SK-N-SH (cell line): Measurements from ENCODE around the gene TPRKB. TPM values are rescaled to one million over a fixed set of nuclear protein-coding genes. Genes with fewer than 3 reads are reported as not detected.

Experiments used
- CTCF ChIA-PET: fragments of 300-600, 350-600 bp; formaldehyde crosslinking; extraction: SDS; loops from one replicate; lab custom pipeline; 2021; lab: Yijun Ruan, JAX
- POLR2A ChIA-PET: fragments of 350-600 bp; sonication (Branson Sonifier 250); formaldehyde crosslinking; extraction: SDS; loops from one replicate; lab custom pipeline; 2020; ENCODE audit warnings: antibody characterized with exemption, inconsistent platforms; lab: Yijun Ruan, JAX
- DNase-seq: peaks from one replicate; pipeline ENCODE4 v3.0.0; 2012
- H2AFZ ChIP-seq: fragments of 200-600 bp; sonication (generic); 2 replicates; pipeline ENCODE4 v1.8.1; 2016; ENCODE audit warnings: antibody characterized with exemption, mild to moderate bottlenecking, low read depth
- H3F3A ChIP-seq: fragments of 200-600 bp; sonication (generic); replicated peaks from 2 replicates; pipeline ENCODE3; 2016; ENCODE audit warnings: antibody characterized with exemption, mild to moderate bottlenecking; ENCODE audit not compliant: insufficient read depth
- H3K27ac ChIP-seq, 2 experiments: fragments of 200-500 bp in 1 of 2; fragments of 200-600 bp in 1 of 2; sonication (Bioruptor generic) in 1 of 2; sonication (generic), shearing (Covaris generic) in 1 of 2; 2 replicates each; pipeline versions ENCODE4 v1.5.1 to v1.6.1; 2014 to 2016; ENCODE audit warnings: low read depth in 2 of 2, inconsistent platforms in 1 of 2, low read length in 1 of 2, mild to moderate bottlenecking in 1 of 2, mixed read lengths in 1 of 2
- H3K27me3 ChIP-seq: fragments of 200-600 bp; sonication (generic), shearing (Covaris generic); 2 replicates; pipeline ENCODE4 v1.6.1; 2016; ENCODE audit warnings: mixed run types; ENCODE audit not compliant: insufficient read depth
- H3K36me3 ChIP-seq, 2 experiments: fragments of 200-500 bp in 1 of 2; fragments of 200-600 bp in 1 of 2; sonication (Bioruptor generic) in 1 of 2; sonication (generic) in 1 of 2; replicated peaks in 1 of 2; 2 replicates each; pipeline versions ENCODE3 to v1.5.1; 2014 to 2016; ENCODE audit warnings: low read length in 1 of 2, mild to moderate bottlenecking in 1 of 2; ENCODE audit not compliant: insufficient read depth in 2 of 2, control insufficient read depth in 1 of 2
- H3K4me1 ChIP-seq, 2 experiments: fragments of 200-500 bp in 1 of 2; fragments of 200-600 bp in 1 of 2; sonication (Bioruptor generic) in 1 of 2; sonication (generic), shearing (Covaris generic) in 1 of 2; 2 replicates each; pipeline versions ENCODE4 v1.5.1 to v1.6.1; 2014 to 2016; ENCODE audit warnings: low read depth in 1 of 2, low read length in 1 of 2, mixed run types in 1 of 2; ENCODE audit not compliant: insufficient read depth in 2 of 2, control insufficient read depth in 1 of 2
- H3K4me2 ChIP-seq: fragments of 200-600 bp; sonication (generic), shearing (Covaris generic); 2 replicates; pipeline ENCODE4 v1.6.1; 2017; ENCODE audit warnings: mixed run types
- H3K4me3 ChIP-seq, 2 experiments: fragments of 200-500 bp in 1 of 2; fragments of 200-600 bp in 1 of 2; sonication (Bioruptor generic) in 1 of 2; sonication (generic), shearing (Covaris generic) in 1 of 2; 2 replicates each; pipeline versions ENCODE4 v1.5.1 to v1.8.1; 2014 to 2016; ENCODE audit warnings: low read depth in 2 of 2, inconsistent platforms in 1 of 2, low read length in 1 of 2, mild to moderate bottlenecking in 1 of 2, mixed read lengths in 1 of 2, moderate library complexity in 1 of 2
- H3K79me2 ChIP-seq: fragments of 200-600 bp; sonication (generic); 2 replicates; pipeline ENCODE4 v1.8.1; 2017; ENCODE audit warnings: mild to moderate bottlenecking; ENCODE audit not compliant: insufficient read depth
- H3K9ac ChIP-seq: fragments of 200-600 bp; sonication (generic); 2 replicates; pipeline ENCODE4 v1.6.1; 2017; ENCODE audit warnings: mixed run types
- H3K9me2 ChIP-seq: fragments of 200-600 bp; sonication (generic); 2 replicates; pipeline ENCODE4 v1.6.1; 2017; ENCODE audit warnings: mixed run types
- H3K9me3 ChIP-seq: fragments of 200-600 bp; sonication (generic); 2 replicates; pipeline ENCODE4 v1.6.1; 2017; ENCODE audit warnings: mixed run types, mild to moderate bottlenecking, moderate library complexity
- H4K20me1 ChIP-seq: fragments of 200-600 bp; sonication (generic); 2 replicates; pipeline ENCODE4 v1.6.1; 2017; ENCODE audit warnings: mild to moderate bottlenecking, mixed run types; ENCODE audit not compliant: insufficient read depth
- CHD2 ChIP-seq: fragments of 150-350 bp; IDR thresholded peaks from 2 replicates; pipeline ENCODE4 v1.6.1; 2018; ENCODE audit warnings: low read length; ENCODE audit not compliant: partially characterized antibody
- ELF1 ChIP-seq: IDR thresholded peaks from 2 replicates; pipeline ENCODE4 v1.4.0; 2012
- EP300 ChIP-seq, 2 experiments: IDR thresholded peaks; 2 replicates each; pipeline versions ENCODE4 v1.4.0 to v1.6.1; 2012; ENCODE audit warnings: borderline replicate concordance in 1 of 2, low read depth in 1 of 2, low read length in 1 of 2
- EZH2phosphoT487 ChIP-seq: fragments of 200-600 bp; sonication (generic); IDR thresholded peaks from 2 replicates; pipeline ENCODE4 v1.6.1; 2017; ENCODE audit warnings: low read depth, mixed run types, mild to moderate bottlenecking, antibody characterized with exemption, moderate library complexity, borderline replicate concordance
- FOSL2 ChIP-seq: IDR thresholded peaks from 2 replicates; pipeline ENCODE4 v1.4.0; 2012; ENCODE audit warnings: low read depth, mild to moderate bottlenecking, moderate library complexity, borderline replicate concordance
- FOXJ3 ChIP-seq: sonication (generic); formaldehyde crosslinking; IDR thresholded peaks from 2 replicates; pipeline ENCODE4 v1.5.1; 2020; ENCODE audit warnings: mild to moderate bottlenecking, missing genetic modification reagents
- FOXM1 ChIP-seq: IDR thresholded peaks from 2 replicates; pipeline ENCODE4 v1.4.0; 2012; ENCODE audit warnings: low read depth, mild to moderate bottlenecking
- GABPA ChIP-seq: IDR thresholded peaks from 2 replicates; pipeline ENCODE4 v1.4.0; 2012; ENCODE audit warnings: low read depth, mild to moderate bottlenecking
- GATA2 ChIP-seq: sonication (generic); formaldehyde crosslinking; IDR thresholded peaks from 2 replicates; pipeline ENCODE4 v1.5.0; 2020; ENCODE audit warnings: mild to moderate bottlenecking, missing genetic modification reagents
- MEF2A ChIP-seq: IDR thresholded peaks from 2 replicates; pipeline ENCODE4 v1.4.0; 2012; ENCODE audit warnings: low read depth, borderline replicate concordance
- MXI1 ChIP-seq: IDR thresholded peaks from 2 replicates; pipeline ENCODE4 v1.6.1; 2012; ENCODE audit warnings: mild to moderate bottlenecking, low read depth, low read length, improper control_type of control experiment
- NFIC ChIP-seq: IDR thresholded peaks from 2 replicates; pipeline ENCODE4 v1.4.0; 2012; ENCODE audit warnings: borderline replicate concordance
- NRF1 ChIP-seq: IDR thresholded peaks from 2 replicates; pipeline ENCODE4 v1.6.1; 2012; ENCODE audit warnings: low read depth, mild to moderate bottlenecking, low read length
- POLR2AphosphoS5 ChIP-seq: IDR thresholded peaks from 2 replicates; pipeline ENCODE4 v1.6.1; 2012; ENCODE audit warnings: low read depth, low read length
- RCOR1 ChIP-seq: fragments of 150-350 bp; IDR thresholded peaks from 2 replicates; pipeline ENCODE4 v1.6.1; 2017; ENCODE audit warnings: antibody characterized with exemption, low read length
- RFX5 ChIP-seq: IDR thresholded peaks from 2 replicates; pipeline ENCODE4 v1.6.1; 2012; ENCODE audit warnings: mild to moderate bottlenecking, improper control_type of control experiment, low read length
- RXRA ChIP-seq: IDR thresholded peaks from 2 replicates; pipeline ENCODE4 v1.4.0; 2012; ENCODE audit warnings: low read depth, mild to moderate bottlenecking, borderline replicate concordance
- SIN3A ChIP-seq: IDR thresholded peaks from 2 replicates; pipeline ENCODE4 v1.6.1; 2012; ENCODE audit warnings: low read depth, mild to moderate bottlenecking, low read length, moderate library complexity, borderline replicate concordance
- SMC3 ChIP-seq: IDR thresholded peaks from 2 replicates; pipeline ENCODE4 v1.6.1; 2012; ENCODE audit warnings: low read depth, low read length, improper control_type of control experiment
- TAF1 ChIP-seq: IDR thresholded peaks from 2 replicates; pipeline ENCODE4 v1.6.1; 2012; ENCODE audit warnings: low read depth, mild to moderate bottlenecking, low read length, moderate library complexity, borderline replicate concordance
- TCF12 ChIP-seq: IDR thresholded peaks from 2 replicates; pipeline ENCODE4 v1.4.0; 2012
- TEAD4 ChIP-seq: IDR thresholded peaks from 2 replicates; pipeline ENCODE4 v1.4.0; 2012; ENCODE audit warnings: mild to moderate bottlenecking, borderline replicate concordance; ENCODE audit not compliant: insufficient read depth
- YY1 ChIP-seq: IDR thresholded peaks from 2 replicates; pipeline ENCODE4 v1.4.0; 2012; ENCODE audit warnings: low read depth, mild to moderate bottlenecking
- WGBS: methylation state at CpG from one replicate; pipeline ENCODE4 v1.1.6; 2017; ENCODE audit warnings: low lambda C conversion rate; 5-methylcytosine and 5-hydroxymethylcytosine counted together
- polyA plus RNA-seq, 3 experiments: library from polyadenylated mRNA; depleted of rRNA; stranded (reverse); fragments of >200 nt; gene quantifications; 2 replicates each; pipeline ENCODE4 v1.2.3, GENCODE V29; 2012
- TF ChIP-seq, protein P1 (sequence below): IDR thresholded peaks from 2 replicates; pipeline ENCODE4; 2012

Gene TPRKB
- polyA plus RNA-seq, 1 of the 3 experiments (the other 2 are of a cell fraction), result 32.1 TPM

- ChIA-PET CTCF (interaction anchor here (0.6 kb wide), 1 partner anchor 177 kb away, joined by 3 read pairs; no protein-coding TSS in a partner anchor), POLR2A (no interaction called here)
- peaks cover 27% of the 10 kb centered on the region for H3K79me2 ChIP-seq
- no peak overlapping the region for H3K9ac ChIP-seq
- H3K9me3 ChIP-seq, result no peaks in the 10 kb centered on the region
- H3K4me2 ChIP-seq, result no peak overlapping the region
- H3F3A ChIP-seq, result peaks cover 5% of the 10 kb centered on the region
- H4K20me1 ChIP-seq, result no peaks in the 10 kb centered on the region
- TF ChIP-seq FOXM1, result no peak
- TF ChIP-seq RFX5, result no peak
- TF ChIP-seq, protein P1, sequence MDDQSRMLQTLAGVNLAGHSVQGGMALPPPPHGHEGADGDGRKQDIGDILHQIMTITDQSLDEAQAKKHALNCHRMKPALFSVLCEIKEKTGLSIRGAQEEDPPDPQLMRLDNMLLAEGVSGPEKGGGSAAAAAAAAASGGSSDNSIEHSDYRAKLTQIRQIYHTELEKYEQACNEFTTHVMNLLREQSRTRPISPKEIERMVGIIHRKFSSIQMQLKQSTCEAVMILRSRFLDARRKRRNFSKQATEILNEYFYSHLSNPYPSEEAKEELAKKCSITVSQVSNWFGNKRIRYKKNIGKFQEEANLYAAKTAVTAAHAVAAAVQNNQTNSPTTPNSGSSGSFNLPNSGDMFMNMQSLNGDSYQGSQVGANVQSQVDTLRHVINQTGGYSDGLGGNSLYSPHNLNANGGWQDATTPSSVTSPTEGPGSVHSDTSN, result no peak
- TF ChIP-seq ELF1, result no peak
- no peak for TF ChIP-seq MXI1
- TF ChIP-seq EZH2phosphoT487, result no peak
- no peak for TF ChIP-seq SIN3A
- TF ChIP-seq YY1, result no peak
- TF ChIP-seq CHD2, result no peak
- TF ChIP-seq GATA2 (CRISPR knock-in tag), result no peak
- TF ChIP-seq POLR2AphosphoS5, result no peak
- TF ChIP-seq FOXJ3 (CRISPR knock-in tag), result no peak
- TF ChIP-seq GABPA, result no peak
- H3K27ac ChIP-seq, result no peak overlapping the region
- H3K4me3 ChIP-seq, result no peak overlapping the region
- DNase-seq, result no peak
- H3K36me3 ChIP-seq, result peaks cover 62 to 63% of the 10 kb centered on the region in 2 experiments
- no peak overlapping the region for H2AFZ ChIP-seq
- H3K27me3 ChIP-seq, result no peaks in the 10 kb centered on the region
- no peaks in the 10 kb centered on the region for H3K9me2 ChIP-seq
- 0 out of 4 replicates have a peak, but pooled peaks cover 0 to 7% of the 10 kb centered on the region in 2 experiments for H3K4me1 ChIP-seq
Measured at GRCh38 chr2:73772819-73773218, 35.7 kb upstream of the TPRKB start.

DNA sequence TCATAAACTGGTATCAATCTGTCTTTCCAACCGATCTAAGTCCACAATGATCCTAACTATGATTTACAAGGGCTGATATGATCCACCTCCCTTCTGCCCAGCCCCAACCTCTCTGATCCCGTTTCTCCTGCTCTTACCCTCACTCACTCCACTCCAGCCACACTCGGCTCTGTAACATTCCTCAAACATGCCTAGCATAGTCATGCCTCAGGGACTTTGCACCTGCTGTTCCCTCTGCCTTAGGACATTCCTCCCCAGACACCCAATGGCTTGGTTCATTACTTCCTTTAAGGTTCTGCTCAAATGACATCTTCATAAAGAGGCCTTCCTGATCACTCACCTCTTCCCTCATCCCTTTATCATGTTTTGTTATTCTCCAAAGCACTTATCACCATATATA is 33.6 kb upstream of the TPRKB start:
- no peaks in the 10 kb centered on the region for H3K4me1 ChIP-seq
- H3K9me2 ChIP-seq, result no peaks in the 10 kb centered on the region
- CTCF ChIA-PET, result no interaction called here
- WGBS, result 83% methylated on average over 3 of the region's 3 CpGs
- no peak for TF ChIP-seq TAF1
- no peak for TF ChIP-seq RXRA
- no peak for TF ChIP-seq SMC3
- TF ChIP-seq TEAD4, result no peak
- TF ChIP-seq EP300 (IDR thresholded peaks at IDR 0.05; ENCODE audit: borderline replicate concordance in 1 of 2, low read depth in 1 of 2, low read length in 1 of 2), result no peak
- no peak for TF ChIP-seq NRF1
- no peak for TF ChIP-seq FOXM1
- no peak for TF ChIP-seq RFX5
- TF ChIP-seq RCOR1, result no peak
- TF ChIP-seq MXI1, result no peak
- no peak for TF ChIP-seq ELF1
- no peak for TF ChIP-seq FOSL2
- no peak for TF ChIP-seq GABPA
- no peak for TF ChIP-seq MEF2A
- no peak for TF ChIP-seq TCF12
- no peak for TF ChIP-seq NFIC
- peaks cover 12% of the 10 kb centered on the region; the same call in 1 of the 2 replicates for H3K79me2 ChIP-seq
- H3K4me3 ChIP-seq, result no peak overlapping the region
- no peak overlapping the region for H3K4me2 ChIP-seq
- H3F3A ChIP-seq, result peaks cover 5% of the 10 kb centered on the region
- no peaks in the 10 kb centered on the region for H3K9me3 ChIP-seq
- no peak overlapping the region for H2AFZ ChIP-seq
- H3K27me3 ChIP-seq, result no peaks in the 10 kb centered on the region
- no peaks in the 10 kb centered on the region for H4K20me1 ChIP-seq
- H3K27ac ChIP-seq, result no peak overlapping the region
- no peak for DNase-seq
- H3K36me3 ChIP-seq, result peaks cover 65 to 67% of the 10 kb centered on the region in 2 experiments
- POLR2A ChIA-PET, result no interaction called here
- H3K9ac ChIP-seq, result no peak overlapping the region
